SW 1271 (cell line): ENCODE measurements around the gene GCDH.
"Not testable (repeated sequence)": the region's sequence is repeated elsewhere in the genome, so short reads cannot be mapped to it uniquely, and the experiment has no call there.

Experiments
- DNase-seq, 2 experiments: peaks; one replicate each; lab custom pipeline; 2025; lab: John Stamatoyannopoulos, UW

GCDH gene

DNA sequence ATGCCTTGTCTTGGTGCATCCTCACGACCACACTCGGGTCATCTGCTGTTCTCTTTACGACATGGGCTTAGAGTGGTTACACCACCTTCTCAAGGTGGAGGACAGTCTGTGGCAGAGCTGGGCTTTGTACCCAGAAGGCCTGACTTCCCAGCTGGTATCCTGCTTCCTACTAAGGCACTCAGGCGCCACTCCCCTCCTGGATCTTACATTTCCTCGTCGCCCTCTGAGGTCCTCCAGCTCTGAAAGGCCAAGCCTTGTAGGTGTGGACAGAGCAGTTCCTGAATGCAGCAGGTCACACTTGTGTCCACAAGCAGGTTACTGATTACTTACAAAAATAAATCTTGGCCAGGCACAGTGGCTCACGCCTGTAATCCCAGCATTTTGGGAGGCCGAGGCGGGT, 16.2 kb downstream of the GCDH start:
- DNase-seq = no peak

GRCh38 chr19:12912571-12912970, 21.6 kb downstream of the GCDH start:
- no peak for DNase-seq

GRCh38 chr19:12913011-12913561, 22.1 kb downstream of the GCDH start:
- no peak for DNase-seq

DNA sequence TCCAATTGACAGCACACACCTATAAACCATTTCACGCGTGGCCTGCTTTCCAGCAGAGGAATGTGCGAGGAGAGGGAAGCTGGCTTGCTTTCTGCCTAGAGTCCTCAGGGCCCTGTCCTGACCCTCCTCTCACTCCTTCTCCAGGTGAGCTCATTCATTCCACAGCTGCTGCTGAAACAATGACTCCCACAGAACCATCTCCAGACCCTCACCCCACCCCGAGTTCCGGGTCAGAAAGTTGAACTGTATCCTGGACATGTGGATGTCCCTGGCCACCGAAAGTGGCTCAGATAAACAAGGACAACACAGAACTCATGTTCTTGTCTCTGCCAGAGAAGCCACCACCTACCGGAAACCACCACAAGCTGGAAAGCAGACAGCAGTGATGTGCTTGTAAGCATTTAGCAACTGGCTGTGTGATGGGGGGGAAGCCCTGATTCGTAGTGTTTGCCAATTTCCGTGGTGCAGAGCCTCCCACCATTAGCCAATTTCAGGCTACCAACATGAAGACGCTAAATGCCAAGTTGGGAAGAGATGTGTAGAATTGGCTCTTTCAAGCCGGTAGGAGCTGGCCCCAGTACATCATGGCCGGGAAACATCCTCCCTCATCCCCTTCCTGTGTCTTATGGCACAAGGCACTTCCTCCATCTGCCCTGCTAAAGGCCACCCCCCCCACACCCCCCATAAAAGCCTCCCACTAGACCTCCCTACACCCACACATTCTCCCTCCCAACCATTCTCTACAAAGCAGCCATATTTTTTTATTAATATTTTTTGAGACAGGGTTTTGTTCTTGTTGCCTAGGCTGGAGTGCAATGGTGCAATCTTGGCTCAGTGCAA, 23.1 kb downstream of the GCDH start:
- no peak for DNase-seq

GRCh38 chr19:12915860-12916259, 24.9 kb downstream of the GCDH start:
- DNase-seq = not testable (repeated sequence)

DNA sequence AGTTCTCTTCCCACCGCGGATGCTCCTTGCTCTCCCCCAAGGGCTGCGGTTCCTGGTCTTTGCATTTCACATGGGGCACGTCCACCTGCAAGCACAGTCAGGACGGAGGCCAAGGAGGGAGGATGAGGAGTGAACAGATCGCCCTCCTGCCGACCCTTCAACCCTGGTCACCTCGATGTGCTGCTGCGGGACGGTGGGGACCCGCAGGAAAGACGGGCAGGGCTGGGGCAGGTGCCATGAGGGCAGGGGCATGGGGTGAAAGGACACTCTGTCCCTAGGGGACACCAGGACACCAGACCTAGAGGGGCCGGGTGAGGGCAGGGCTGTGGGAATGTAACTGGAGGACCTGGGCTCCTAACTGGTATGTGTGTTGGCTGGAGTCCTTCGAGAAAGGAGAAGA, 27.3 kb downstream of the GCDH start:
- DNase-seq = no peak

DNA sequence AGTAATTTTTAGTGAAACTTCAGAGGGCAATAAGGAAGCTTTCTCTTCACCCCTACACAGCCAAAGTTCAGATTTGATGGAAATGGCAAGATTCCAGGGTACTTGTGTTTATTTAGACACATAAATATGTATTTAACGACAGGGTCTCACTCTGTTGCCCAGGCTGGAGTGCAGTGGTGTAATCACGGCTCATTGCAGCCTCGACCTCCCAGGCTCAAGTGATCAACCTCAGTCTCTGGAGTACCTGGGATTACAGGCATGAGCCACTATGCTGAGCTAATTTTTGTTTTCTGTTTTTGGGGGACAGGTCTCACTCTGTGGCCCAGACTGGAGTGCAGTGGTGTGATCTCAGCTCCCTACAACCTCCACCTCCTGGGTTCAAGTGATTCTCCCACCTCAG, 30.1 kb downstream of the GCDH start:
- no peak for DNase-seq

DNA sequence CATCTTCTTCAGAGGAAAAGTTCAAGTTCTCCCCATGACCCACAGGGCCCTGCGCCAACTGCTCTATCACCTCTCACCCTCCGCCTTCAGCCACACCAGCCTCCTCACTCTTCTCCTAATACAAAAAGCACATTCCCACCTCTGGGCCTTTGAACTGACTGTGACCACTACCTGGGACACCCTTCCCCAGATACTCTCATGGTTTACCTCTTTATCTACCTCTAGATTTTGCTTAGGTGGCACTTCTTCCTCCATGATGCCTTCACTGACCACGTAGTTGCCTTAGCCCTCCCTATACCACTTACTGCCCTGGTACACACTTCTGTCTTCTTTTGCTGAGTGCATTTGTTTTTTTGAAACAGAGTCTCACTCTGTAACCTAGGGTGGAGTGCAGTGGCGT, 32.0 kb downstream of the GCDH start:
- DNase-seq = no peak

GRCh38 chr19:12924621-12925310, 33.8 kb downstream of the GCDH start:
- no peak for DNase-seq

DNA sequence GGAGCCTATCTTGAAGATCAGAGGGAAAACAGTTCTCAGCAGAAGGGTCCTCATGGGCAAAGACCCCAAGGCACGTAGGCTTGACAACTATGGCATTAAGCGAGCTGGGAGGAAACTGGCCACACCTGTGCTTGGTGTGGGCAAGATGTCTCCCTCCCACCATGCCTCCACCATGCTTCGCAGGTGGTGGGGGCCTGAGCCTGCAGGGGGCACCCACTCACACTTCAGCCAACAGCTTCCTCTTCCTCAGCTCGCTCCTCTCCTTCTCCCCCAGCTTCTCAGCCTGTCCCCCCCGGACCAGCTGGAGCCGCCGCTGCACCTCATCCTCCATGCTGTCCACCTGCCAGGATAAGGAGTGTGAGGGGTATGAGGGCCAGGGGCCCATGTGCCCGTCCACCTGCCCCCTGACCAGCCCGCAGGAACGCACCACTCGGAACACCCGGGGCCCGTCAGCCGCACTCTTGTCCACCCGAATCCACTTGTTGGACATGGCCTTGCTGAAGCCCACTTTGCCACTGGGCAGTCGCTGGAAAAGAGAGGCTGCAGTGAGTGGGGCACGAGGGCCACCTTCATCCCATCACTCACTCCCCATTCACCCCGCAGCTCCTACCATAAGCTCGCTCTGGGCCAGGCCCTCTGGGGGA, 39.2 kb downstream of the GCDH start:
- DNase-seq = no peak

- DNase-seq = no peak
Measured at GRCh38 chr19:12932392-12933286, 41.7 kb downstream of the GCDH start.

DNA sequence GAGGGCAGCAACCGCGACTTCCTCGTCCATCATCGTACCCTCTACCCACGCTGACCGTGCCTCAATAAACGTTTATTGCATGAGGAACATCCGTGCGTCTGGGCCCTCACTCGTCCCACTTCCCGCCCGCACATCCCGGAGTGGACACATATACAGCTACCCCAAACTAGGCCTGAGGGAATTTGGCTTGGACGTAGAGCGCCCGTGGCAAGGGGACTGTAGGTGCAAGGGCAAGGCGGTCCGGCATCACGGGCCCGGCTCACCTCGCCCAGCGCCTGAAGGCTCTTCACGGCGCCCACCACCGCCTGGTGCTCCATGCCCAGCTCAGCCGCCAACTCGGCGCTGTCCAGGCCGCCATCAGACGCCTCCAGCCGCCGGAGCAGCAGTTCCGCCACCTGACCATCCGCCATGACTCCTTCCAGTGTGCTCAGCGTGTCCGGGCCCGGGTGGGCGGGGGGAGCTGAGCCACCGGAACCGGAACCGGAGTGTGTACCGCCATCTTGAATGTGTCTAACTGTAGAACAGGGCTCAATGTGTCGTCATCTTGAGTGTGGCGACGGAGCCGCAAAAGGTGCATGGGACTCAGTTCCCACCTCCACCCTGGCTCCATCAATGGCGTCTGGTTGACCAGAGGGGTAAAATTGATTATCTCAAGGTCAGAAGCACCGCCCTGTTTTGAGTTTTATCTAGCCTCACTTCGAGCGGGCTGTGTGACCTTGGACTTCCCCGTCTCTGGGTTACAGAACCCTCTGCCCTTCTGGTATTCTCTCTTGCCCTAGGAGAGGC, 42.5 kb downstream of the GCDH start, which contains the start of gene FARSA:
Gene FARSA (minus strand): TSS at position 425 of the 786 bp plus-strand sequence. CDS start 15 bp downstream, at position 410.
- peak; percentile 66 to 88 for DNase-seq

DNA sequence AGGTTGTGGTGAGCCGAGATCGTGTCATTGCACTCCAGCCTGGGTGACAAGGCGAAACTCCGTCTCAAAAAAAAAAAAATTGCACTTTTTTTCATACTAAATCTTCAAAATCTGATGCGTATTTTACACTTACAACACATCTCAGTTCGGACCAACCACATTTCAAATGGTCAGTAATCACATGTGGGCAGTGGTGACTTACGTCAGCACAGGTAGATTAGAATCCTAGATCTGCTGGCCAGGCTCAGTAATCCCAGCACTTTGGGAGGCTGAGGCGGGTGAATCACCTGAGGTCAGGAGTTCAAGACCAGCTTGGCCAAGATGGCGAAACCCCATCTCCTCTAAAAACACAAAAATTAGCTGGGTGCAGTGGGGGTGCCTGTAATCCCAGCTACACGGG, 44.1 kb downstream of the GCDH start:
- no peak for DNase-seq

GRCh38 chr19:12936582-12936981, 45.6 kb downstream of the GCDH start:
- no peak for DNase-seq

GRCh38 chr19:12937093-12937926, 46.4 kb downstream of the GCDH start:
- no peak for DNase-seq

- DNase-seq = peak; percentile 96 to 99
Measured at GRCh38 chr19:12937927-12938778, 47.2 kb downstream of the GCDH start, which contains the start of gene CALR. CALR (plus strand) TSS chr19:12938609; CDS start chr19:12938680, 71 bp downstream.

- no peak for DNase-seq
Measured at GRCh38 chr19:12938779-12939601, 48.0 kb downstream of the GCDH start.

- DNase-seq = no peak
Measured at GRCh38 chr19:12939975-12940423, 49.0 kb downstream of the GCDH start.
